HL-60/S4 treated with retinoic acid at 250 ng/mL for 4 days and 3 days (cell line): Measurements from ENCODE around the gene KCNQ2.
"Not testable (repeated sequence)": the region's sequence is repeated elsewhere in the genome, so short reads cannot be mapped to it uniquely, and the experiment has no call there.

ENCODE experiments used
- in situ Hi-C: fragments of 300-500 bp; cut with MboI; formaldehyde crosslinking; loops from 2 replicates; pipeline ENCODE4 v1.7.0; 2022; ENCODE audit warnings: low sequenced_read_pairs

Gene KCNQ2

DNA sequence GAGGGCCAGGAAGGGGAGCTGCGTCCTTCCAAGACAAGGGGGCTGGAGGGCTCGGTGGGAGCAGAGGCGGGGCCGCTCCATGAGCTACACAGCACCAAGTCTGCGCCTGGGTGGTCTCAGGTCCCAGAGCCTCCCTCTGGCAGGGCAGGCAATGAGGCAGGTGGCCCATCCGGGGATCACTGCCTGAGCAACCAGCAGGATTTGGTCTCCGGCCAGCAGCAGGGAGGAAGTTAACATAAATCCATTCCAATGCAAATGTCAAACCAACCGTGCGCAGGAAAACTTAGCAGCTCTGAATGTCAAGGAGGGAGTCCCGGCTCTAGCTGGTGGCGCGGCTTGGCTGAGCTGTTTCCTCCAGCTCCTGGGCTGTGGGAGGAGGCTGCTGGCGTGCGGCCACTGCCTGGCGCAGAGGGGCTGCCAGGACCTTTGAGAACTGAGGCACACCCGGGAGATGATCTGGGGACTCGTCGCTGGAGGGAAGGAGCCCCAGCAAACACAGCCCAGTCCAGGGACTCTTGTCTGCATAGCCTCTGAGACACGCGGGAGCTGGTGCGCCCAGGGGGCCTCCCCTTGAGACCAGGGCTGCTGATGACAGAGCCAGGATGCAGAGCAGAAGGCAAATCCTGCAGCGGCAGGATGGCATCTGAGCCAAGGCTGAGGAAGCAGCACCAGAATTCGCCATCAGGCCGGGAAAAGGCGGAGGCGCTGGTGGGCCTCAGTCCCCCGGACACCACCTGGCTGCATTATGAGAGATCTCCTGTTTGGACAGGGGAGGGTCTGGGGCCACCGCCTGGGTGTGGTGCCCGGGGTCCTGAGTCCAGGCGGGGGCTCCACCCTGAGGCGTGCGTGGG lies 78.2 kb downstream of the KCNQ2 start:
- in situ Hi-C loops = no loop called here

DNA sequence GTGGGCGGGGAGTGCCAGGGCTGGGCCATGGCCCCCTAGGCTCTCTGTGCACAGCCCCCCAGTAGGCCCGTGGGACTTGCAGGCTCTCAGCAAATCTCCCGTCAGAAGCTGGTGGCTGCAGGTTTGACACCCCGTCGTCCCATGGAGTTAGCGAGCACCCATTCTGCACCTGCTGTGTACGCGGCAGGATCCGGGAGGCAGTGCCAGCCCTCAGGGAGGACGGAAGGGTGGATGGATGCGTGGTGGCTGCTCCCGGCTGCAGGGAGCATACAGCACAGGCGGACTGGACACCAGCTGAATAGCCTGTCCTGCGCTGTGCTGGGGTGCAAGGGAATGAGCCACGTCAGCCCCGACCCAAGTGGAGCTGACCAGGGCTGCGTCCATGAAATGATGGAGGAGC lies 78.9 kb downstream of the KCNQ2 start:
- in situ Hi-C loops = no loop called here

DNA sequence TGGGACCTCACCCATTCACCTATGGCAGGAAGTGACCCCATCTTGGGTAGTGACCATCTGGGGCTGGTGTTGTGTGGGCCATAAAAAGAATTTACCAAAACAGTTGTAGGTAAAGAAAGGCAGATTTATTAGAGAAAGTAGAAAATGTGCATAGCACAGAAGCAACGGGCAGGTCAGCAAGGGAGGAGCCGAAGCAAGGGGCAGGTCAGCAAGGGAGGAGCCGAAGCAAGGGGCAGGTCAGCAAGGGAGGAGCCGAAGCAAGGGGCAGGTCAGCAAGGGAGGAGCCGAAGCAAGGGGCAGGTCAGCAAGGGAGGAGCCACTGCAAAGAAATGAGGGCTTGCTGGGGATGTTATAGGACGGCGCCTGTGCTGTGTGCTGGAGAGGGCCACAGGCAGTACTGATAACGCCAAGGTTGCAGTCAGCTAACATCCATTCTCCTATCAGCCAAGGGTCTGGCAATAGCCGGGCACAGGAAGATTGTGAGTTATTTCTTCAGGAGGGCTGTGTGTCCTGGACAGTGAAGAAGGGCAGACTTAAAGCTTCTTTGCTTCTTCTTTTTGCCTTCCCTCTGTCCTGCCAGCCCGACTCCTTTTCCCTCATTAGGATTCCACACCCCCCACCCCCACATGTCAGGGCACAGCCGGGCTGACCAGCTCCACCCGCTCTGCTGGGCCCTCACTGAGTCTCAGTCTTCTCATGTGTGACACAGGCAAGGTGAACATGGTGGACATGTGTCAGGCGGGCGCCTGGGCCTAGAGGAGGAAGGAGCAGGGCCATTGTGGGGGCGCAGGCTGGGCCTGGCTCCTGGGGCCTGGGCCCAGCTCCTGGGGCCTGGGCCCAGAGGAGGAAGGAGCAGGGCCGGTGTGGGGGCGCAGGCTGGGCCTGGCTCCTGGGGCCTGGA lies 79.7 kb downstream of the KCNQ2 start:
- in situ Hi-C loops = no loop called here

DNA sequence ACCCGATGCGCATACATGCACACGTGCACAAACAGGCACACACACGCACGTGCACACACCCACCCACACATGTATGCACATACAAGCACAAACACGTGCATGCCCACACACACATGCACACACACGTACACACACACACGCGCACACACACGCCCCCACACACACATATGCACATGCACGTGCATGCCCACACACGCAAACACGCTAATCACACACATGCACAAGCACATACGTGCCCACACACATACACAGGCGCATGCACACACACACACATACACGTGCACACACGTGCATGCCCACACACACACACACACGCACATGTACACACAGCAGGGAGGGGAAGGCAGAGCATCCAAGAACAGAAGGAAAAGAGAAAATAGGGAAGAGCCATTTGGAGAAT lies 84.5 kb downstream of the KCNQ2 start:
- in situ Hi-C loops = no loop called here

DNA sequence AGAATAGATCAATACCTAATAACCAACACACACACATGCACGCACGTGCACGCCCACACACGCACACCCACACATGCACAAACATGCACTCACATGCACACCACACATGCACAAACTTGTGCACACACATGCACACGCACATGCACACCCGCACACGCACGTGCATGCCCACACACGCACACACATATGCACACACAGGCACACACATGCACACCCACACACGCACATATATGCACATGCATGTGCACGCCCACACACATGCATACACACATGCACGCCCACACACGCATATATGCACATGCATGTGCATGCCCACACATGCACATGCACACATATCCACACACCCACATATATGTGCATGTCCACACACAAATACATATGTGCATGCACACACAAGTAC lies 85.1 kb downstream of the KCNQ2 start:
- in situ Hi-C loops = no loop called here

DNA sequence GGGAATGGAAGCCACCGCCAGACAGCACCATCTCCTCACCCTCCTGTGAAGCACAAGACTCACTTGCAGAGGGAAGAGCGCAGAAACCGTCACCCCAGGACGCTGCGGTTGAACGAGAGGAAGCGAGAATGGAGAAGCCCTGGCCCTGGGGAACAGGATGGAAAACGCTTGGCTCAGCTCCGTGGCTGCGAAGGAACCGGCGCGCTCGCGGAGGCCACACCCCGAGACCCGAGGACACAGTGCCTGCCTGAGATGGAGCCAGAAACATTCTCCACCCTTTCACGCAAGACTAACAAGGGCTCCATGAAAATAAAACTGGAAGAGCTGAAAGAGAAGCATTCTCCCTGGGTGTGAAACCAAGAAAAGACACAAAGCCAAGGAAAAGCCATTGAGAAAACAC lies 86.0 kb downstream of the KCNQ2 start:
- in situ Hi-C loops = no loop called here

DNA sequence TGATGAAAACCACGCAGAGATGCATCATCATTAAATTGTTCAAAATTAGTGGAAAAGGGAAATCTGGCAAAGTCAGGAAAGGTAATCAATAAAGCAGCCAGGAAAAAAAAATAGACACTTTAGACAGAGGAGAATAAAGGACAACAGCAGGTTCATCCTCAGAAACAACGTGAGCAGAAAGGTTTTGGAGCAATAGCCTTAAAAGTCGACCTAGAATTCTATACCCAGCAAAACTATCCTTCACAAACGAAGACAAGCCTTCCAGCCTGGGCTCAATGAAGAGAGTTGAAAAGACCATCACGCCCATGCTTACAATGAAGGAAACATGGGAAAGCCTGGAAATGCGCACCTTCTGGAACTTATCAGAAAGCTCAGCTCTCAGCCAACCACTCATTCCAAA lies 86.6 kb downstream of the KCNQ2 start:
- in situ Hi-C loops = no loop called here

DNA sequence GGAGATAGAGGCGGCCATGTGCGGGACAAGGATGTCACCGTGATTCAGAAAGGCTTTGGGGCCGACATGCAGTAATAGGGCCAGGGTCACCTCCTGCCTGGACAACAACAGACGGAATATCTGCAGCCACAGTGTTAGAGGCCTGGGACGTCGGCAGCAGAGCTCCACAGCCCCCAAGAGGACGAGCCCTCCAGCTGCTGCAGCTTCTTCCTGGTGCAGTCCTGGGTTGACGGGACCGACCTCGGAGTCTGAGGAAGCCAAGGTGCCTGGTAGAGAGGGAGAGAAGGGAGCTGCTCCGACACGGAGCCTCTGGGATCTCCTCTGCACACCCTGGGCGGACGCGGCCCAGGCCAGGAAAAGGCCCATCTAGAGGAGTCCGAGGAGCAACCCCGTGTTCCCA lies 88.1 kb downstream of the KCNQ2 start:
- in situ Hi-C loops = no loop called here

DNA sequence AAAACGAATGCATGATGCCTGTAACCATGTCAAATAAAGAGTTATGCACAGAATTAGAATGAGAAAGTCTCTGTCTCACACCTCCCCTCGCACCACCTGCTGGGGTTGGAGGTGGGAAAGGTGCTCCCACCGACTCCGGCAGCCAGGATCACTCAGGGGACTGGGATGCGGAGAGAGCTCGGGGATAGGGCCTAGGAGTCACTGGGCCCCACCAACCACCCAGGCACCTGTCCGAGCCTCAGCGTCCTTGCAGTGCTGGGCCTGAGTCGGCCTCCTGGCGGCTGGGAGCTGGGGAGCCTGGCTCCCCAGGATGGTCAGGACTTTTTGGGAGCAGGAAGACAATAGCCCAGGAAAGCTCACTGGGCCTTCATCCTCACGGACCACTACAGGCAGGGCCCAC lies 88.9 kb downstream of the KCNQ2 start:
- in situ Hi-C loops = no loop called here

DNA sequence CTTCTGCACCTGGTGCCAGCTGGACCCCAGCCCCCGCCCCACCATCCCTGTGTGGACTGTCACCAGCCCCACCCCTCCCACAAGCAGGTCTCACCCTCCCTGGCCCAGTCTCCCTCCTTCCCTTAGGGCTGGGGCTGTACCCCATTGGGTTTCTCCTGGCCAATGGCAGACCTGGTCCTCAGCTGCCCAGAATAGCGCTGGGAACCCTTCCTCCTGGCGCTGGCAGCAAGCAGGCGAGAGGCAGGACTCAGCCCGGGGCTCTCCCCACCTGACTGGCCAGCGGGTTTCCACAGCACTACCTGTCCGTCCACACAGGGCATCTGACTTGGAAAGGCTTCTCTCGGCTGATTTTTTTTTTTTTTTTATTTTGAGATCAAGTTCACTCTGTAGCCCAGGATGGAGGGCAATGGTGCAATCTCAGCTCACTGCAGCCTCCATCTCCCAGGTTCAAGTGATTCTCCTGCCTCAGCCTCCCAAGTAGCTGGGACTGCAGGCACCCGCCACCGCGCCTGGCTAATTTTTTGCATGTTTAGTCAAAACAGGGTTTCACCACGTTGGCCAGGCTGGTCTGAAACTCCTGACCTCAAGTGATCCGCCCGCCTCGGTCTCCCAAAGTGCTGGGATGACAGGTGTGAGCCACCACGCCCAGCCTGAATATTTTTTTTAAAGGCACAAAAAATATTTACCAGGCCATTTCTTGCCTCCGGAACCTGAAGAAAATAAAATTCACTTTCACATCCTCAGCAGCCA lies 89.7 kb downstream of the KCNQ2 start:
- in situ Hi-C loops = no loop called here

DNA sequence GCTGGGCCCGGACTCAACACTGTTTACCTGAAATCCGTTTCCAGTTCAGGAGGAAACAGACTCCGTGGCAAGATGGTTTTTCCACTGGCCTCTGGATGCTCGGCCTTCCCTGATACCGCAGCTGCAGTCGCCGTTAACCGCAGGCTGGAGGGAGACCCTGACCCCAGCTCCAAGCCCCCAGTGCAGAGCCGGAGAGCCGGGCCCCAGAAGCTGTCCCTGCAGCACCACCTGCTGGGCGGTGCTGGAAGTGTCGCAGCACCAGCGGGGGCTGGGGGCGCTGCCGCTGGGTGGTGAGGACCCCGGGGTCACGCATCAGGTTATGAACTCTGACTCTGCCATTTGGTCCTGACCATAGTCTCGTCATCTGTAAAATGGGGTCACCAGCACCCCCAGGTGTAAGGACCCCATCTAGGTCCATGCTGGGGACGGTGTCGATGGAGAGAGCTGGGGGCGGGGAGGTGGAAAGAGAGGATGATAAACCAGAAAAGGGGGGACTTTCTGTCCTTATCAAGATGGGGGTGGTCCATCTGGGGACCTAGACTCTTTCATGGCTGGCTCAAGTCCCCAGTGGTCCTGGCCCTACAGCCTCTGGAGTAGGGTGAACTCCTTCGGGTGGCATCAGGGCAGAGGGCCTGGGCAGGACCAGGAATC lies 90.5 kb downstream of the KCNQ2 start:
- in situ Hi-C loops = no loop called here

DNA sequence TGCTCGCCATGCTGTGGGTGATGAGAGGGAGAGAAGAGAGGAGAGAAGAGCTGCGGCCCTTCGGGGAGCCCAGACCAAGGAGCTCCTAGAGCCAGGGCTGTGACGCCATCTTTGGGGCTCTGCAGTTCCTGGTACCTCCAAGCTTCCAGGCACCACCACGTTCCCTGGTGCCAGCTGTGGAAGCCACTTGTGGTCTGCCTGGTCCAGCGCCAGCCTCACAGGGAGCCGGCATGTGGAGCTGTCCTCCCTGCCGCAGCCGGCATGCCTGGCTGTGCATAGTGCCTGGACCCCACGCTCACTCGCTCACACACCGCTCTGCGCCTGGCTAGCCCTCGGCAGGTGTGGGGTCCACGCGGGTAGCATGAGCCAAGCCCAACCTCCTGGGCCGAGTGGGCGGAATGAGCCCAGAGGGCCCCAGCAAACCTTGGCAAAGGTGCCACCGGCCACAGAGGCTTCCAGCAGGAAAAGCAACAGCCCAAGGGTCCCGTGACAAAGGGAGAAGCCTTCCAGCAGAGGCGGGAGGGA lies 92.0 kb downstream of the KCNQ2 start:
- in situ Hi-C loops = no loop called here

DNA sequence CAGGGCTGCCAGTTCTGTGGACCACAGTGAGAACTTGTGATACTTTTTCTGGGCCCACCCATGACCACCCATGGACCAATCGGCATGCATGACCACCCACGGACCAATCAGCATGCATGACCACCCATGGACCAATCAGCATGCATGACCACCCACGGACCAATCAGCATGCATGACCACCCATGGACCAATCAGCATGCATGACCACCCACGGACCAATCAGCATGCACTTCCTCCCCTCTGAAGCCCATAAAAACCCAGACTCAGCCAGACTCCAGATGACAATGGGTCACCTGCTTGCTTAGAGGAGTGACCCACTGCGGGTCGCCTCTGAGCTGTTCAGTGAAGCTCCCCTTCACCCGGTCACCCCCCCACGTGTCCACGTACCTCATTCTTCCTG lies 92.6 kb downstream of the KCNQ2 start:
- in situ Hi-C loops = not testable (repeated sequence)

DNA sequence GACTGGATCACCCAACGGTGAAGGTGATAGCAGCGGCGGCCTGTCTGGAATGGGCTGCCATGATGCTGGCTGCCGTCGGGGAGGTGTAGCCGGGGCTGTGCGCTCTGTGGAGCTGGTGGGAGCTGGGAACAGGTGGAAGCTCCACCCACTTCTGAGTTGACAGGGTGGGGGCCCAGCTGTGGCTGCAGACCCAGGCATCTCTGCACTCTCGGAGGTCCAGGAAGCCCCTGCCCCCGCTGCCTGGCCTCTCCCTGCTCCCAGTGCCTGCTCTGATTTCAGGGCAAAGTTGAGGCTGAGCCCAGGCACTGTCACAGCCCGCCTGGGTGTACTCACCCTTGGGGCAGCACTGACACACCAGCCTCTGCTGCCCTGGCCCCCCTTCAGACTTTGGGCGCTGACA lies 93.2 kb downstream of the KCNQ2 start:
- in situ Hi-C loops = no loop called here

DNA sequence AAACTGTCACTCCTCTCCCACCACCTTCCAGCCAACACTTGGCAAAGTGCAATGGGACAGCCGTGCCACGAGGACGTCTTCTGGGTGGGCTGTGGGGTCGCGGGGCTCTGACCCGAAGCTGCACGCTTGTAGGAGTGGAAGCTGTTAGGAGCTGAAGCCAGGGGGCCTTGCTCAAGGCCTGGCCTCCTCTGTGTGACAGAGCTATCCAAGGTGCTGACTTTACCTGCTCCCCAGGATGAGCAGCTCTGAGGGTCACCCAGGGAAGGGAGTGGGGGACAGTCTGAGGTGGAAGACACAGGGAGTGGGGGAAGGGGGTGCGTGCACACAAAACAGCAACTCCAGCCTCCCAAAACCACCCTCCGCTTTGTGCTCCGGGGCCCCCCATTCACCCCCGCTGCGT lies 93.8 kb downstream of the KCNQ2 start:
- in situ Hi-C loops = no loop called here

DNA sequence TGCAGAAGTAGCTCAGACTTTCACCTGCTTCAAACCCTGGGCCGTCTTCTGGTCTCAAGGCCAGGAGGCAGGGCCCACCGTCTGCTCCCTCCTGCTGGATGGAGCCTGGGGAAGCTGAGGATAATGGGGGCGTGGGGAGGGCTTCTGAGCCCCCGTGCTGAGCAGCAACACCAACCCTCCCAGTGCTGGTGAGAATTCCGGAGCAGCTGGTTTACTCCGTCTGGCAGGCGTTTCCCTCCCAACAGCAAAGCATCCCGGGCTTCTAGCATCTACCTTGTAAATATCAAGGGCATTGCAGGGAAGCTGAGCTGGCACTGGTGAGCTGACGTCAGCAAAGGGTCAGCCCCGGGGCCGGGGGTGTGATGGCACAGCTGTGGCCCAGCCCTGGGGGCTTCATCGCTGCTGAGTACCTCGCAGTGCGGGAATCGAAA lies 94.5 kb downstream of the KCNQ2 start:
- in situ Hi-C loops = no loop called here

DNA sequence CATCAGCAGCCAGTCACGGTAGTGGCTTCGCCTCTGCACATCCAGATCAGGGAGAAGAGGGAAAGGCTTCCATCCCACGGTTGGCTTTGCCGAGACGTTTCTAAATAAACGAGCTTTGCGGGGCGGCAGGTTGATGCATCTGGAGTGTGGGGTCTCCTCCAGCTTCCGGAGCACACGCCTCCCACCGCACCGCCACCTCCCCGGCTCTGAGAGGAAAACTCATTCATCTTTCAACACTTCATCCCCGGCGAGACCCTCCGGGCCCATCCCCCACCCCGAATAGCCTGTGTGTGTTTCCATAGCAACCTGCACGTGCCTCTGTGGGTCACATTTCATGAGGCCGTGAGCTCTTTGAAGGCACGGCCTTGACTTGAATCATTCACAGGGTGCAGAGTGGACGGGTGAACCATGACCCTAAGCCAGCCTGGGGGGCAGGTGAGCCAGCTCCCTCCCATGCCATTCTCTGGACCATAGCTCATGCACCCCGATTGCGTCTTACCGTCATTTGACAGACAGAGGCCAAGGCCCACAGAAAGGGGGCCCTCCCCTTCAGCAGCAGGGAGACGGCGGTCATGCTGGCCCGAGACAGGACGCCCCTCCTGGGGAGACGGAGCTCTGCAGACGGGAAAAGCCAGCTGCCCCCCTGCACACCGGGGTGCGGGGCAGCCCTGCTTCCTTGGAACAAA lies 95.1 kb downstream of the KCNQ2 start:
- in situ Hi-C loops = no loop called here

DNA sequence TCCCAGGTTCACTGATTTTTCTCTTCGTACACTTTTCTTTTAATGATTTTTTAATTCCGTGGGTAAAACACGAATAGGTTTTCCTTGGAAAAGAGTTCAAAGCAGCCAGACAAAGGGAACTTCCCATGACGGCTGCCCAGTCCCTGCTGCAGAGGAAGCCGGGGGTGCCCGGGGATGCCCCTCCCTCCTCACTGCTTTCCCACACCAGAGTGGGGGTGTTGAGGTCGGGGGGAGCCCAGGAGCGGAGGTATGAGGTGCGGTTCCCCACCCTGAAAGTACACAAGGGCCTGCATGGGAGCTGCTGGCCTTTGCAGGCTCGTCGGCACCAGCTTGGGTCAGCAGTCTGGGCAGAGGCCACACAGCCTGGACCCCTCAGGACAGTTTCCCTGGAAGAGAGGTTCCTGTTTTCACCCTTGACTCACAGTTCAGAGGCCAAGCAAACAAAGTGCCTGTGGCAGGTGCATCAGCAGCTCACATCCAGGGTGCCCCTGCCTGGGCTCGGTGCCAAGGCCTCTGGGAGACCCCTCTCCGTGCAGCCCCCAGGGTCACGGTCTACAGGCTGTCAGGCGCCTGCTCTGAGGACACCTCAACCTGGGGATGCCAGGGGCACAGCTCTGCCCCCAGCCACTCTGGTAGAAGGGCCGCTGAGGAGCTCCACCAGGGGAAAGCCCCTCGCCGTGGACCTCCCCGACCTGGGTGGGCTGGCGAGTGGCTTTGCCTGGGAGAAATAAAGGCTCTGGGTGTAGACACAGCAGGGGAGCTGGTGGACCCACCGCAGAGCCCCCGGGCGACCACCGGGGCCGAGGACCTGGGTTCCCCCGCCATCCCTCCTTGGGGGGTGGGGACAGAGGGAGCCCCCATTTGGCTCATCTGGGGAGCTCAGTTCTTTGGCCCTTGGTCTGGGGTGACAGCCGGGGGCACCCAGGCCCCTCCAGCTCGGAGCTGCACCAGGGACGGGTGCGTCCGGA lies 95.9 kb downstream of the KCNQ2 start:
- in situ Hi-C loops = no loop called here

DNA sequence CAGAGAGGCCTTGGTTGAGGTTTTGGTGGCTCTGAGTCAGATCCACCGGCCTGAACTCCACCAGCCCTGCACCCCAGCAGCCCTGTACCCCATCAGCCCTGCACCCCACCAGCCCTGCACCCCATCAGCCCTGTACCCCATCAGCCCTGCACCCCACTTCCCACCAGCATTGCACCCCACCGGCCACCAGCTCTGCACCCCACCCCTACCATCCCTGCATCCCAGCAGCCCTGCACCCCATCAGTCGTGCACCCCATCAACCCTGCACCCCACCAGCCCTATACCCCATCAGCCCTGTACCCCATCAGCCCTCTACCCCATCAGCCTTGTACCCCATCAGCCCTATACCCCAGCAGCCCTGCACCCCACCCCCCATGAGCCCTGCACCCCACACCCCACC lies 97.0 kb downstream of the KCNQ2 start:
- in situ Hi-C loops = no loop called here
